ENCODE results near the gene ARHGDIA.

The ARHGDIA gene

GRCh38 chr17:81906476-81907218, 35.5 kb upstream of the ARHGDIA start:
- DNase-seq (ENCODE audit: low read depth in 2 of 2), result no peak

DNA sequence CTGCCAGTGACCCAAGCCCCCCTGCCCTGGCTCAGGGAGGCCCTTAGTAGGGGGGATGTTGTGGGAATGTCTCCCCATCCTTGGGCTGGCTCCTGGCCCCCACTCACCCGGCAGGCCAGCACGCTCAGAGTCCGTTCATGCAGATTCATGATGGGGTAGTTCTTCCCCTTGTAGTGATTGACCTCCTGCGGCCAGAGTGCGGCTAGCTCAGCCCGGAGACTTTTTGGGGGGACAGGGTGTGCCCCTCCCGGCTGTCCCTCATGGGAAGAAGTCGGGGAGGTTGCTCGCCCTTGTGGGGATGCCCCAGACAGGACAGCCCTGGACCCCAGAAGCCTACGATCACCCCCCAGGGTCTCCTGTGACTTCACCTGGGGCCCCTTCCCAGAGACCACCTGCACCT, 34.9 kb upstream of the ARHGDIA start:
- no peak for DNase-seq (ENCODE audit: low read depth in 2 of 2)

DNA sequence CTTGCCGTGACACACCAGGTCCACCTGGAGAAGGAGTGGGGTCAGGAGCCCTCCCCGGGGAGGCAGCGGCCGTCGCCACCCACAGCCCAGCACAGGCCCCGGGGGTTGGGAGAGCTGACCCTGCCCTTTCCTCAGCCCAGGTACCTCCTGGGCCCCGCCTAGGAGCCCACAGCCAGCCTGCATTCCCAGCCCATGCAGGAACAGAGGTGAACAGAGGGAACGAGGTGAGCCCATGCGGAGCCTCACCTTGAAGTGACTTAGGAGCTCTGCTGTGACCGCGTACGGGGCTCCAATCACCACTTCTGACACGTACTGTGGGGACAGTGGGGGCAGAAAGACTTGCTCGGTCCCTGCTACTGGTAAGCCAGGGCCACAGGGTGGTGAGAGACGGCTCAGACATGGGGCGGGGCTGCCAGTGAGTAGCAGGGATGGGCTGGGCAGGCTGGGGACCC, 34.3 kb upstream of the ARHGDIA start:
- no peak for DNase-seq (ENCODE audit: low read depth in 2 of 2)

DNA sequence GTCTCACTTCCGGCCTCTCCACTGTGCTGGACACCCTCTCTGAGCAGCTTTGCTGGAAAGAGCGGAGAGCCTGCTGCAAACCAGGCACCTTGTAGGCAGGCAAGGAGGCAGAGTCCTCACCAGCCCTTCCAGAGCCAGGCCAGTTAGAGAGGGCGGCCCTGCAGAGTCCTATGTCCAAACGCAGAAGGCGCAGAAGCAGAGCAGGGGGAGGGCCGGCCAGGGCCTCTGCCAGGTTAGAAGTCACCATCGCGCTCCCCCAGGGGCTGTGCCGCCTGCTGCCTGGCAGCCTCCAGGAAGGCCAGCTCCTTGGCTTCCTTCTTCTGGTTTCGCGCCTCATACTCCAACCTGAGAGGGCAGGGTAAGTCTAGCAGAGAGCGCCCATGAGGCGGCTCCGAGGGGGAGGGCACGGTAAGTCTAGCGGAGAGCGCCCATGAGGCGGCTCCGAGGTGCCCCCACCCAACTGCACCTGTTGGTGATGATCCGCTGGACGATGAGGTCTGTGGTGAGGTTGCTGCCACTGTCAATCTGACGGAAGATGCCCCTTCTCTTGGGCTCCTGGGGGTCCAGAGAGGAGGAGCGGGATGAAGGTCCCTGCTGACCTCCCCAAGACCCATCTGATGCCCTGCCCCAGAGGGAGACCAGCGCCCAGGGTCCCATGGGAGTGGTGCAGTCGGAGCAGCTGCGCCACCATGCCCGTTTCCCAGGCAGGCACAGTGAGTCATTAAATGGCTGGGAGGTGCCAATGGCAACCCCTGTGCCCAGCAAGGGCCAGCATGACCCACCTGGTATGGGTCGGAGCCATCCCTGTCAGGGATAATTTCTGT, 33.7 kb upstream of the ARHGDIA start:
- DNase-seq (ENCODE audit: low read depth in 2 of 2), result no peak

- no peak for DNase-seq (ENCODE audit: low read depth in 2 of 2)
These were observed 32.9 kb upstream of the ARHGDIA start for GRCh38 chr17:81903896-81904599.

DNA sequence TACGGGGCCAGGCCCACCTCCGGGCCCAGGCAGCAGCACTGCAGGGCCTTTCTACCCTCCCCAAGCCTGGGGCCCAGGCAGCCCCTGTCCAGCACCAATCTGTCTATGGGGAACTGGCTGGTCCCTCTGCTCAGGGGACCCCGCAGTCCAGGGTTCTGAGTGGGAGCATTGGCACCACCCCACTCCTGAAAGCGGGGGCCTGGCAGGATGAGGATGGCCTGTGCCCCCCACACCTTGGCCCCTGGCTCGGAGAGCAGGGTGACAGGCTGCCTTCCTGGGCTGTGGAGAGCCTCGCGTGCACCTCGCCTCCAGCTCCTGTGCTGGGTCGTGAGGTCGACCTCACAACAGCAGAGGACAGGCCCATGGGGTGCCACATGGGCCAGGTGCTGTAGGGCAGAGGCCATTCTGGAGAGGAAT, 32.3 kb upstream of the ARHGDIA start:
- DNase-seq (ENCODE audit: low read depth in 2 of 2), result no peak

- no peak for DNase-seq (ENCODE audit: low read depth in 2 of 2)
These were observed 31.7 kb upstream of the ARHGDIA start for GRCh38 chr17:81902653-81903414.

- no peak for DNase-seq (ENCODE audit: low read depth in 2 of 2)
These were observed 31.0 kb upstream of the ARHGDIA start, which contains the start of gene NPB for GRCh38 chr17:81902023-81902652. Gene NPB (plus strand): TSS chr17:81902238. CDS start chr17:81902278, 40 bp downstream.

GRCh38 chr17:81901167-81902022, 30.3 kb upstream of the ARHGDIA start:
- no peak for DNase-seq (ENCODE audit: low read depth in 2 of 2)

DNA sequence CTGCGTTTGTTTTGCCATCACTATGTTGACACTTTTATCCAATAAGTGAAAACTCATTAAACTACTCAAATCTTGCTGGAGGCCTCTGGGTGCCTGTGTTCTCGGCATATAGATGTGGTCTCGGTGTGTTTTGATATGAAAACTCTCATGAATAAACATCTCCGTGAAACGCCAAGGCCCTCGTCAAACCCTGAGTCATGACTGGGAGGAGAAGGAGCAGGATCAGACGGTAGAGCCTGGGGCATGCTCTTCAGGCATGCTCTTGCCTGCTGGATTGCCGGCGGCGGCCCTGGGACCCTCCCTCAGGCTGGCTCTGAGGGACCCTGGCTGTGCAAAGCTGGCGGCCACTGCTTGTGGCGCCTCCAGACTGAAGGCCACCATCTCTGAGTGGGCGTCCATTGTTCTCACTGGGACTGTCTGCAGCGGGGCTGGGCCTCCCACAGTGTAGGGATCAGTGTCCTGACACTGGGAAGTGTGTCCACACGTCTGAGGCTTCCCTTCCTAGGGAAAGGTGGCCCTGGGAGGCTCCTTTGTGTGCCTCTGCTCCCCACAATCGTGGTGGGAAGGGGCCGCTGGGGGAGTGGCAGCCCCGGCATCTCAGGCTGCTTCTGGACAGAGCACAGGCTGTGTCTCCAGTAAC, 29.2 kb upstream of the ARHGDIA start:
- no peak for DNase-seq (ENCODE audit: low read depth in 2 of 2)

DNA sequence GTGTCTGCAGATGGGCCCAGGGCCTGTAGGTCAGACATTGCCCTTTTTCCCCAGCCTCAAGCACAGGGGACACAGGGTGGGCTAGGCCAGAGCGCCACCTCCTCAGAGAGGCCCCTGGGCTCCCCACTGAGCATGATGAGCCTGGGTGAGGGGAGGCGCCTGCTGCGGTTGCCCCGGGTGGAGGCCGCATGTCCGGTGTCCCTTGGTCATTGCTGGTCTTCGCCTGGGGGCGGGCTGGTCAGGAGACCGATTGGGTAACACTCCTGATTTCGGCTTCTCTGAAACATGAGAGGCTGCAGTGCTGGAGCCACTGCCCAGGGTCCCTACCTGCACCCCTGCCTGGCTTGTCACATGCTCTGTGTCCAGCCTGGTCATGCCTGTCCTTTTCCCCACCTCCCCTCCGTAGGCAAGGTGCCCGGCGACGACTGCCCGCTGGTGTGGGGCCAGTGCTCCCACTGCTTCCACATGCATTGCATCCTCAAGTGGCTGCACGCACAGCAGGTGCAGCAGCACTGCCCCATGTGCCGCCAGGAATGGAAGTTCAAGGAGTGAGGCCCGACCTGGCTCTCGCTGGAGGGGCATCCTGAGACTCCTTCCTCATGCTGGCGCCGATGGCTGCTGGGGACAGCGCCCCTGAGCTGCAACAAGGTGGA, 28.5 kb upstream of the ARHGDIA start:
- DNase-seq (ENCODE audit: low read depth in 2 of 2), result no peak

- no peak for DNase-seq (ENCODE audit: low read depth in 2 of 2)
These were observed 27.7 kb upstream of the ARHGDIA start for GRCh38 chr17:81898885-81899284.

DNA sequence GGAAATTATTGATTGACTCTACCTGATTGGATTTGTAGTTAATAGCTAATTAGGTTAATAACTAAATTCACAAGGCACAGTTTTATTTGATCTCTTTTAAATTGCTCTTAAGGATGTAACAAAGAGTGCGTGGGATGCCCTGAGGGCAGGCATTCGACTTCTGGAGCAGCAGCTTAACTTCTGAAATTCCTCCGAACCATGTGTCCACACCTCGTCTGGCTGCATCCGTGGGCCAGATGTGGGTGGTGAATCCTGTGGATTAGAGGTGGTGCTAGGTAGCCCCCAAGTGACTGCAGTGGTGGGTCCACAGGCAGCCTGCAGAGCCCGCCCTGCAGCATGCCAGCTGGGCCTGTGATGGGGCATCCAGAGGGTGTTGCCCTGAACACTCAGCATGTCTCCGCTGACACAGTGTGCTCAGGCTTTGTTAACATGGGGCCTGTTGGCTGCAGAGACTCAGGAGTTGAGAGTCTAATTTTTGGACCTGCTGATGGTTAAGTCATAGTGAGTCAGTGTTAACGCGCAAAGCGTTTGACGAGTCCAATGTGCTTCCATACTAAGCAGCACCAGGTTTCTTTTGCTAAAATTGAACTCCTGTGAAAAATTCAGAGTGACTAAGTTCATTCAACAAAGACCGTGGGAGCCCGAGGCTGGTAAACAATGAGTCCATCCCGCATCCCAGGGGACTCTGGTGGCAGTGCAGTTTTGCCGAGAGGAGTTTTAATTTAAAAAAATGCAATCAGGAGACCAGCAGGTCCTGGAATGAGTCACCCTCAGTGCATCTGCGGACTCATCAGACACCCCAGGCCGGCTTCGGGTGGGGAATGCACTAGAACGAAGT, 27.1 kb upstream of the ARHGDIA start:
- DNase-seq (ENCODE audit: low read depth in 2 of 2), result no peak

DNA sequence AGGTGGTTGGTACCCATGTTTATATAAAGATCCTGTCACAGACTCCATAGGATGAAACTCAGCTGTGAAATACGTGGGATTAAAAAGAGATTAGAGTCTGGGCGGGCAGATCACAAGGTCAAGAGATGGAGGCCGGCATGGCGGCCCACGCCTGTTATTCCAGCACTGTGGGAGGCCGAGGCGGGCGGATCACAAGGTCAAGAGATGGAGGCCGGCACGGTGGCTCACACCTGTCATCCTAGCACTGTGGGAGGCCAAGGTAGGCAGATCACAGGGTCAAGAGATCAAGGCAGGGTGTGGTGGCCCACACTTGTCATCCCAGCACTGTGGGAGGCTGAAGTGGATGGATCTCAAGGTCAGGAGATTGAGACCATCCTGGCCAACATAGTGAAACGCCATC, 24.3 kb upstream of the ARHGDIA start:
- no peak for DNase-seq (ENCODE audit: low read depth in 2 of 2)

GRCh38 chr17:81891303-81891552, 20.1 kb upstream of the ARHGDIA start:
- no peak for DNase-seq (ENCODE audit: low read depth in 2 of 2)

GRCh38 chr17:81890447-81891302, 19.5 kb upstream of the ARHGDIA start:
- no peak for DNase-seq (ENCODE audit: low read depth in 2 of 2)

DNA sequence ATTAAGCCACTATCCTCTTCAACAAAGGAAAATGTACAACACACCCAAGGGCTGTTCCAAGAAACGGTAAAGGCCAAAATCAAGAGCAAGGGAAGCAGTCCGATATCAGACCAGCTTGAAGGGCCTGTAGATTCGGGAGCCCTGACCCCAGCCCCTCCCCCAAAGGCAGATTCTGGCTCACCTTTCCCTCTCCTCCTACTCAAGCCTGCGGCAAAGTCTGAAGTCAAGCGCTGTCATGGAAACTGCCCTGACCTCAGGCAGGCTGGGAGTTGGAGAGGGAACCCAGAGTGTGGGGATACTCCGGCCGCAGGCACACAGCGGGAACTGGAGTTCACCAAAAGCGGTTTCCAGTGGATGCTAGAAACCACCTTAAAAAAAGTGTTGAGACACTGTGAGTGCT, 18.5 kb upstream of the ARHGDIA start:
- no peak for DNase-seq (ENCODE audit: low read depth in 2 of 2)

Measured in stimulated activated CD8-positive, alpha-beta memory T cell treated with anti-CD3 and anti-CD28 coated beads, Interleukin-15, amount 100 ng/mL, for 48 hours (primary cell).